NCI-H128 (cell line): ENCODE data around the gene SPATA21.
A peak's percentile ranks its signal among the peaks of the same experiment; 100 is the strongest.
"Not testable (repeated sequence)": the region's sequence is repeated elsewhere in the genome, so short reads cannot be mapped to it uniquely, and the experiment has no call there.

Experiments used
- DNase-seq: peaks from one replicate; lab custom pipeline; 2025; ENCODE audit not compliant: unreplicated experiment; lab: John Stamatoyannopoulos, UW

The SPATA21 gene

DNA sequence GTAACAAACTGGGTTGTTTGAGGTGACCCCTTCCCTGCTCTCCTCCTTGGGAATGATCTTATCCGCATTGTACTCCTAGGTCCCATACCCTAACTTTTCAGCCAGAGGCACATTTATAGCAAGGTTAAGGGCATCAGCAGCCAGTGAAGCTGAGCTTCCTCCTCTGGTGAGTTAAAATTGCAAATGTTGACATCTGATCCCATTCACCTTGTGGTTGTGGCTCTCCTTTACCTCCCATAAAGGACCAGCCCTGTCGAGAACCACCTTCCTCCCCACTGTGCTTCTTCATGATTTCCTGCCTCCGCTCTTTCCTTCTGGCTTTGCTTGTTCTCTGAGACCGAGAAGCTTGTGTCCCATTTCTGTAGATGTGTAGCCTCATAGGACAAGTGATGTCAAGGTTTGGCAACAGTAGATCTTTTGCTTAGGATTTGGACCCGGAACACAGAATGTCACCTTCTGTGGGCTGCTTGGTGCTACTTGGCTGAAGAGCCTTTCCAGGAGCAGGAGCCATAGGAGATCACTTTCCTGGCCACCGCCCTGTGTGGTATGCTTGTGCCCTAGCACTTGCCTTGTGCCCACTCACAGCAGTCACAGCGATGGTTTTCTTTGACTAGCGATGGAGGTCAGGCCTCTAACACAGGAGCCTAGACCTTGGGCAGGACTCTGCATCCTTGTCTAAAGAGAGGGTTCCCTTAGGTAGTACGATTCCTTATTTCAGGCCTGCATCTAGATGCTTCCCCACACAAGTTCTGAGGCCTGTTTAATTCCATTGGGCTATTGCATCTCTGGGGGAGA is 51.4 kb downstream of the SPATA21 start:
- DNase-seq: no peak

DNA sequence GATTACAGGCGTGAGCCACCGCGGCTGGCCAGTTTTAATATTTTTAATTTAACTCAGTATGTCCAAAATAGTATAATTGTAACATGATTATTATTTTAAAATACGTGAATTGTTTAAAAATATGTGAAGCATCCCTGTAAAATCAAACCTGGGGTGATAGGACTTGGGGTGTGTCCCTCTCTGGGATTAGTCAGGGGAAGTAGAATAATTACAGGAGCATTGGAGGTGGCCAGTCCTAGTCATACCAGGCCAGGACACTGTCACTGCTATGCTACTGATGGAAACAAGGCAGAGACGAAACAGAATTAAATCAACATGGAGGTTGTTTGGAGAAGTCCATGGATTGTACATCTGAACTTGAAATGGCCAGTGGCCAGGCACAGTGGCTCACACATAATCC is 53.3 kb downstream of the SPATA21 start:
- DNase-seq: no peak

DNA sequence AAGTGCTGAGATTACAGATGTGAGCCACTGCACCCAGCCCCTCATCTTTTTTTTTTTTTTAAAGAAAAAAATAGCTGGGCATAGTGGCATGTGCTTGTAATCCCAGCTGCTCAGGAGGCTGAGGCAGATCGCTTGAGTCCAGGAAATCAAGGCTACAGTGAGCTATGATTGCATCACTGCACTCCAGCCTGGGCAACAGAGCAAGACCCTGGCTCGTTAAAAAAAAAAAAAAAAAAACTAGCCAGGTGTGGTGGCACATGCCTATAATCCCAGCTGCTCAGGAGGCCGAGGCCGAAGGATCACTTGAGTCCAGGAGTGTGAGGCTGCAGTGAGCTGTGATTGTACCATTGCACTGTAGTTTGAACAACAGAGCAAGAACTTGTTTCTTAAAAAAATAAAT is 56.4 kb downstream of the SPATA21 start:
- DNase-seq: no peak

- DNase-seq: no peak
Observed at GRCh38 chr1:16378443-16378842, 58.8 kb downstream of the SPATA21 start.

DNA sequence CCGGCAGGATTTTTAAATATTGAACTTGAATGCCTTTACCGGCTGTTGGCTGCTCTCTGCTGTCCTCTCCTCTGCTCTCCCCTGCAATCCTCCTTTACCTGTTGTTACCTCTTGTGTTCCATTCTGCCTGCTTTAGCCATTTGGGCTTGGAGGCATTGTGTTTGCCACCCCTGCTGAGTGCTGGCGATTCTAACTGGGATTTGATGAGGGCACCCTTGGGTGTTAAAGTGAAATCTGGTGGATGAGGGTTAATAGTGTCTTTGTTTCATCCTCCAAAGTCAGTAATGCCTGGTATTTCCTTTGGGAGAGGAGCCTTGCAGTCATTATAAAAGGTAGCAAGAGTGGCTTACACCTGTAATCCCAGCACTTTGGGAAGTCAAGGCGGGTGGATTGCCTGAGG is 60.3 kb downstream of the SPATA21 start:
- DNase-seq: no peak

- no peak for DNase-seq
Observed at GRCh38 chr1:16375521-16376340, 61.5 kb downstream of the SPATA21 start.

GRCh38 chr1:16374266-16374665 is 63.0 kb downstream of the SPATA21 start:
- DNase-seq: no peak

DNA sequence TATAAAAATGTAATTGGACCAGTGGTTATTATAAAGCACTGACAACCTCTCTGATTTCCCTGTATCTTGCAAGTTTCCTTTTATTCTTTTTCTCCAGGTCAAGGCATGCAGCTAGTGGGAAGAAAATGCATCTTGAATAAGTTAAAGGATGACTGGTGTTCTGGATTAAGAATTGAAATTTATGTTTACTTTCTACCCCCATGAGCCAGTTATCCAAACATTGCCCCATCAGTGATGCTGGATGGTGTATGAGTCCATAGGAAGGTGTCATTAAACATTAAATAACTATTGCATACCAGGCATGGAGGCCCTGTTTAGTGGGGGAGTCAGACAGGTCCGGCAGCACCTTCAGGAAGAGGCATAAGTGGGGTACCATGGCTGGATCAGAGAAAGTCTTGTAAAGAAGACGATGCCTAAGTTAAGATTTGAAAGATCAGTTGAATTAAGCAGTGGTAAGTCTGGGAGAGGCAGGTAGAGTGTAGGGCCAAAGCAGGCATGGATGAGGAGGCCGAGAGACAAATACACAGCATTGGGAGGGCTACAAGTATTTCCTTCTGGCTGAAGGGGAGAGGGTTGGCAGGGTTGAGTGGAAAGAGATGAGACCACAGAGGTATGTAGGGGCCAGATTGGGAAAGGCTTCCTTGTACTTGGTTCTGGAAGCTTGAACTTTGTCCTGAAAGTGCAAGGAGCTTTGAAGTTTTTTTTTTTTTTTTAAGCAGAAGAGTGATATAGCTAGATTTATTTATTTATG is 64.5 kb downstream of the SPATA21 start:
- DNase-seq: no peak

- DNase-seq: no peak
Observed at GRCh38 chr1:16371725-16372124, 65.5 kb downstream of the SPATA21 start.

GRCh38 chr1:16369821-16370220 is 67.4 kb downstream of the SPATA21 start:
- DNase-seq: no peak

GRCh38 chr1:16367968-16368890 is 69.0 kb downstream of the SPATA21 start:
- DNase-seq: no peak

GRCh38 chr1:16367258-16367967 is 69.8 kb downstream of the SPATA21 start:
- peak; percentile 71 for DNase-seq

- DNase-seq: peak; percentile 99
Observed at GRCh38 chr1:16366722-16367257, 70.4 kb downstream of the SPATA21 start, which contains the start of gene SZRD1. SZRD1 (plus strand) TSS chr1:16367242; CDS start chr1:16367258, 16 bp downstream.

DNA sequence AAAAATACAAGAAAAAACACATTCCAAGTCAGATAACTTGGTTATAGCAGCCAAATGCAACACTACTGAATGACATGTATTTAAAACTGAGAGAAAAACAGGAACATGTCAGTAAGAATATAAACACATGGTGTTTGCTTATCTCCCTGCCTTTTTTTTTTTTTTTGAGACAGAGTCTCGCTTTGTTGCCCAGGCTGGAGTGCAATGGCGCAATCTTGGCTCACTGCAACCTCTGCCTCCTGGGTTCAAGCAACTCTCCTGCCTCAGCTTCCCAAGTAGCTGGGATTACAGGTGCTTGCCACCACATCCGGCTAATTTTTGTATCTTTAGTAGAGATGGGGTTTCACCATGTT is 72.1 kb downstream of the SPATA21 start:
- DNase-seq: not testable (repeated sequence)

- no peak for DNase-seq
Observed at GRCh38 chr1:16356867-16357266, 80.4 kb downstream of the SPATA21 start.

GRCh38 chr1:16354619-16355018 is 82.6 kb downstream of the SPATA21 start:
- DNase-seq: no peak

DNA sequence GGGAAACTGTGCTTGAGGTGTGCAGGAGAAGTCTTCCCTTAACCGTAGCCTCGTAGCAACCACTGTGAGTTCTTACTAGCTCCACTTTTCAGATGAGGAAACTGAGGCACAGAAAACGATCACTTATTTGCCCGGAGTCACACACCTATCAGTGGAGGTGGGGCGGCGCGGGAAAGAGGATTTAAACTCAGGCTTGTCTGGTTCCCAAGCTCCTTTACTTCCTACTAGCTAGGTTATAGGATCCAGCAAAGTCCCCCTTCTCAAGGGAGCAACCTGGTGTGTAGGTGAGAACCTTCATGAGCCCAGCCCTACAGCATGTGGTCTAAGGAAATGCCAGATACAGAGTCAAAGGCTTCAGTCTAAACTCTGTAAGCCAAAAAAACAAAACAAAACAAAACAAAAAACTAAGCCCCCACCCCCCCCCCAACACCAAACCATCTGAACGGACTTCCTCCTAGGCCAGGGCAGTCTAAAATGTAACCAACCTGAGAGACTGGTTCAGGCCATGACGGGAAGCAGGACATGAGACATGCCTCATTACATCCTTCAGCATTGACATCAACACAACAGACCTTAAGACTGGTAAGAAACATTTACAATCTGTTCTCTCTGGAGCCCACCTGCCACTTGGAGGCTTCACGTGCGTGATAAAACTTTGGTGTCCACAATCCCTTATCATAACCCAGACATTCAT is 84.2 kb downstream of the SPATA21 start:
- no peak for DNase-seq

DNA sequence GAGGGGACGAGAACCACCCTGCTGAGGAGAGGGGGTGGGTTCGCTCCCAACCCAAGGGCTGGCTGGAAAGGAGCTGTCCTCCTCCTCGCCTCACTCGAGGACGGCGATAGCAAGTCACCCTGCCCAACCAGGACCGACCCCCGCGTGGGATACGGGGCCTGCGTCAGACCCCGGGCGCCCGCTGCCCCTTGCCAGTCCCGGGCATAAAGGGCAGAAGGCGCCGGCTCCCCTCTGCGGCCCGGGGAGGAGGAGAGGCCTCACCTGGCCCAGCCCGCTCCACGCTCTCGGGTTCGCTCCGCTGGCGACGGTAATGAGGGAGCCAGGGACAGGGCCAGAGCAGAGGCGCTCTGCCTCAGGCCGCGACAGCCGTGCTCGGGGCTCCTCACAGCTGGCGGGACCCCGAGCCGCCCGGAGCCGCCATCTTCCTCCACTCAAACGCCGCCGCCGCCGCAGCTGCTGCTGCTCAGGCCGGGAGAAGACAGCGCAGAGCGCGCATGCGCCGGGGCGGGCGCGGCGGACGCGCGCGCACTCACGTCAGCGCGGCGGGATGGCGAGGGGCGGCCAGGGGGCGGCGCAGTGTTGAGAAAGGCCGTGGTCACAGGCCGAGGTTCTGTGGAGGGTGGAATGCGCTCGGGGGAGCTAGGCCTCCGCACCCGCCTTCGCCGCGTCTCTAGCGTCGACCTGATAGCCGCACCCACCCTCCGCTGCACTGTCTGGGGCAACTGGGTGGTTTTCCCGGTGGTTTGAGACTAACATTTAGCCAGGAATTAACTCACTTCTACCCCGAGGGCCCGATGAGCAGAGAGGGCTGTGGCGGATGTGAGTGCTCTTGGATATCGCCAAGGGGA is 85.0 kb downstream of the SPATA21 start, which contains the start of gene FBXO42:
Gene FBXO42, minus strand, starts transcription at position 487 of the 848 bp plus-strand sequence. CDS start 37,062 bp downstream, outside the sequence.
- peak; percentile 95 for DNase-seq
